Small intestine (tissue), 7 donors: ENCODE results near the gene HEXIM2. TPM values are rescaled to one million over a fixed set of nuclear protein-coding genes. Genes with fewer than 3 reads are reported as not detected.

Source experiments
- DNase-seq, 2 donors: peaks; one replicate each; pipeline versions ENCODE4 v3.0.0 to v3.0.0-alpha.2; 2013
- FAIRE-seq: peaks from 2 replicates; lab custom pipeline; 2012; peaks lifted over from hg19 to GRCh38; lab: Jason Lieb, UNC
- H3K27ac ChIP-seq, 3 donors: one replicate each; pipeline ENCODE4 v1.5.1; 2013; ENCODE audit warnings: low read length in 2 of 3, mild to moderate bottlenecking in 2 of 3, control low read depth in 1 of 3, inconsistent platforms in 1 of 3, low read depth in 1 of 3, moderate library complexity in 1 of 3
- H3K27me3 ChIP-seq, 3 donors: one replicate each; pipeline ENCODE4 v1.6.1; 2013; ENCODE audit warnings: low read length in 3 of 3, inconsistent platforms in 1 of 3; ENCODE audit not compliant: control insufficient read depth in 3 of 3, insufficient read depth in 3 of 3
- H3K36me3 ChIP-seq, 3 donors: one replicate each; pipeline ENCODE4 v1.6.1; 2013; ENCODE audit warnings: low read length in 3 of 3, inconsistent platforms in 1 of 3, low read depth in 1 of 3, mild to moderate bottlenecking in 1 of 3, moderate library complexity in 1 of 3; ENCODE audit not compliant: control insufficient read depth in 3 of 3, insufficient read depth in 2 of 3
- H3K4me1 ChIP-seq, 3 donors: one replicate each; pipeline ENCODE4 v1.6.1; 2013; ENCODE audit warnings: low read length in 2 of 3, inconsistent platforms in 1 of 3, low read depth in 1 of 3, mild to moderate bottlenecking in 1 of 3, moderate library complexity in 1 of 3; ENCODE audit not compliant: control insufficient read depth in 3 of 3, insufficient read depth in 2 of 3
- H3K4me3 ChIP-seq, 3 donors: one replicate each; pipeline ENCODE4 v1.5.1; 2013; ENCODE audit warnings: low read length in 3 of 3, control low read depth in 1 of 3, inconsistent platforms in 1 of 3, low read depth in 1 of 3, mild to moderate bottlenecking in 1 of 3, moderate library complexity in 1 of 3
- H3K9me3 ChIP-seq, 2 donors: one replicate each; pipeline ENCODE4 v1.6.1; 2013; ENCODE audit warnings: low read depth in 1 of 2, low read length in 1 of 2; ENCODE audit not compliant: control insufficient read depth in 2 of 2, insufficient read depth in 1 of 2
- WGBS, 3 donors: extraction: QIAGEN DNeasy Blood & Tissue Kit; methylation state at CpG; one replicate each; pipeline ENCODE4 v1.1.7; 2013; 5-methylcytosine and 5-hydroxymethylcytosine counted together
- polyA plus RNA-seq, 4 donors: library from polyadenylated mRNA; stranded (reverse) in 3 of 4; unstranded in 1 of 4; fragments of 200-250 nt in 3 of 4; fragments of 120-200 nt in 1 of 4; gene quantifications; one replicate each; pipeline versions ENCODE4 v1.2.1 to v1.2.3, GENCODE V29; 2013
- donor health status: healthy with polysubstance abuse.
- donor health status: control.
- donor health status: control.
- donor health status: Bipolar disorder and iron deficiency.
- donor health status: healthy.

HEXIM2 gene
- polyA plus RNA-seq, 4 donors: 11.2 to 13.3 (median 12.1) TPM

DNA sequence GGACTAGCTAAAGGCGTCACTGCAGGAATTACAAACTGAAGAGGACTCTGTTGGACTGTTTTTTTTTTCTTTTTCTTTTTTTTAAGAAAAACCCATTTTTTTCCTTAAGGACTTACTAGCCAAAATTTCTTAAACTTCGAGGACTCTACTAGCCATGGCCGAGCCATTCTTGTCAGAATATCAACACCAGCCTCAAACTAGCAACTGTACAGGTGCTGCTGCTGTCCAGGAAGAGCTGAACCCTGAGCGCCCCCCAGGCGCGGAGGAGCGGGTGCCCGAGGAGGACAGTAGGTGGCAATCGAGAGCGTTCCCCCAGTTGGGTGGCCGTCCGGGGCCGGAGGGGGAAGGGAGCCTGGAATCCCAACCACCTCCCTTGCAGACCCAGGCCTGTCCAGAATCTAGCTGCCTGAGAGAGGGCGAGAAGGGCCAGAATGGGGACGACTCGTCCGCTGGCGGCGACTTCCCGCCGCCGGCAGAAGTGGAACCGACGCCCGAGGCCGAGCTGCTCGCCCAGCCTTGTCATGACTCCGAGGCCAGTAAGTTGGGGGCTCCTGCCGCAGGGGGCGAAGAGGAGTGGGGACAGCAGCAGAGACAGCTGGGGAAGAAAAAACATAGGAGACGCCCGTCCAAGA lies 12.5 kb upstream of the HEXIM2 start:
- H3K36me3 ChIP-seq: peaks cover 0 to 6% (median 0%) of the 10 kb centered on the region in 3 donors
- no peak for FAIRE-seq
- H3K27me3 ChIP-seq: no peaks in the 10 kb centered on the region
- no peaks in the 10 kb centered on the region for H3K9me3 ChIP-seq
- H3K4me1 ChIP-seq: peaks cover 3 to 38% (median 10%) of the 10 kb centered on the region in 3 donors
- 0 to 1% (median 0%) methylated on average over 31 to 32 of the region's 32 CpGs for WGBS, 3 donors
- peak overlapping the region; percentile 90 to 99 (median 95) for H3K27ac ChIP-seq
- H3K4me3 ChIP-seq: peak overlapping the region; percentile 75 to 85 (median 77)
- DNase-seq: peak; percentile 84 to 94

- no peak for FAIRE-seq
- peak; percentile 77 to 87 for DNase-seq
- peaks cover 0 to 6% (median 0%) of the 10 kb centered on the region in 3 donors for H3K36me3 ChIP-seq
- peak overlapping the region; percentile 75 to 85 (median 77) for H3K4me3 ChIP-seq
- WGBS, 3 donors: 1% methylated on average over 56 of the region's 56 CpGs
- H3K9me3 ChIP-seq: no peaks in the 10 kb centered on the region
- H3K27ac ChIP-seq: peak overlapping the region; percentile 90 to 99 (median 95)
- no peaks in the 10 kb centered on the region for H3K27me3 ChIP-seq
- peaks cover 3 to 32% (median 10%) of the 10 kb centered on the region in 3 donors for H3K4me1 ChIP-seq
Measured at GRCh38 chr17:45149669-45150664, 11.7 kb upstream of the HEXIM2 start.

- peak in 1 of 2 donors; percentile 13 for DNase-seq
- peak overlapping the region in 2 of 3 donors; percentile 38 to 77 for H3K4me3 ChIP-seq
Measured at GRCh38 chr17:45150911-45151809, 10.5 kb upstream of the HEXIM2 start.

GRCh38 chr17:45155029-45155428 lies 6.6 kb upstream of the HEXIM2 start:
- H3K4me3 ChIP-seq: no peak overlapping the region
- no peak overlapping the region for H3K27ac ChIP-seq
- FAIRE-seq: no peak
- no peaks in the 10 kb centered on the region for H3K9me3 ChIP-seq
- no peak for DNase-seq
- WGBS, 3 donors: 83 to 91% (median 86%) methylated on average over 4 of the region's 4 CpGs
- H3K36me3 ChIP-seq: peaks cover 0 to 10% (median 0%) of the 10 kb centered on the region in 3 donors
- H3K27me3 ChIP-seq: no peaks in the 10 kb centered on the region
- peaks cover 6 to 41% (median 12%) of the 10 kb centered on the region in 3 donors for H3K4me1 ChIP-seq

More at GRCh38 chr17:45150911-45151809, 10.5 kb upstream of the HEXIM2 start:
- H3K27ac ChIP-seq: peak overlapping the region in 2 of 3 donors; percentile 60 to 99
- 33 to 38% (median 34%) methylated on average over 8 of the region's 8 CpGs for WGBS, 3 donors
- H3K27me3 ChIP-seq: no peaks in the 10 kb centered on the region
- no peaks in the 10 kb centered on the region for H3K9me3 ChIP-seq
- peaks cover 0 to 6% (median 0%) of the 10 kb centered on the region in 3 donors for H3K36me3 ChIP-seq
- no peak for FAIRE-seq
- H3K4me1 ChIP-seq: peaks cover 3 to 29% (median 10%) of the 10 kb centered on the region in 3 donors

DNA sequence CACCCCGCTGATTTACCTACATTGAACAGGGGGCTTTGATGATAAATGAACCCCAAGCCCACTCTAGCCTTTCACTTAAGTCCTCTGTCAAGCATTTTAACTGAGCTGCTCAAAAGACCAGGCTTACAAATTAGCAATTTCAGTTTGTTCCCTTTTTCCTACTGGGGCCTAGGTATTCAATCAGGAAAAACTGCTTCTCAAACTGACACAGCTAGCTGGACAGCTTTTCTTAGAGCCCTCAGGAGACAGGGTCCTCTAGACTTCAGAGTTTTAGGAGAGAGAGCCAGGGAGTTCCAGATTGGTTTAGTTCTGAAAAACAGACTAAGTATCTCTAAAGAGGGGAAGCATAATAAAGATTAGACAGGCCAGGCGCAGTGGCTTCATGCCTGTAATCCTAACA lies 6.2 kb upstream of the HEXIM2 start:
- H3K27ac ChIP-seq: no peak overlapping the region
- no peak for DNase-seq
- H3K4me3 ChIP-seq: no peak overlapping the region
- H3K36me3 ChIP-seq: peaks cover 0 to 10% (median 0%) of the 10 kb centered on the region in 3 donors
- 92 to 98% (median 97%) methylated on average over 2 of the region's 2 CpGs for WGBS, 3 donors
- no peaks in the 10 kb centered on the region for H3K9me3 ChIP-seq
- H3K4me1 ChIP-seq: peaks cover 6 to 41% (median 12%) of the 10 kb centered on the region in 3 donors
- FAIRE-seq: no peak
- no peaks in the 10 kb centered on the region for H3K27me3 ChIP-seq

DNA sequence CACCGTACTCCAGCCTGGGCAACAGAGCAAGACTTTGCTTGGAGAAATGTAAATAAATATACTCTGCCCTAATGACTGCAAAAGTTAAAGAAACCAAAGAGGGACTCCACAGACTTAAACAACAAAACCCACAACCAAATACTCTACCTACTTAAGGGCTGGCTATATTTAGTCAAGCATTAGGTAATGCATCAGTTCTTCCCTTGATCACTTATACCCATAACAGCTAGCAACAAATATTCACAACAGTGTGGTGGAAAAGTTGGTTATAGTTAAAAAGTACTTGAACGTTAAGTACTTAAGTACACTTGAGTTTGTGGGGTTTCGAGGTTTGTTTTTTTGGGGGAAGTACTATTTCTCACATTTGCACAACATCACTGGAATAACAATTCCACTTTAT lies 5.4 kb upstream of the HEXIM2 start:
- H3K36me3 ChIP-seq: peaks cover 0 to 10% (median 0%) of the 10 kb centered on the region in 3 donors
- no peak overlapping the region for H3K4me3 ChIP-seq
- H3K27ac ChIP-seq: no peak overlapping the region
- H3K4me1 ChIP-seq: peaks cover 5 to 36% (median 8%) of the 10 kb centered on the region in 3 donors
- FAIRE-seq (no peak), DNase-seq (no peak)
- no peaks in the 10 kb centered on the region for H3K9me3 ChIP-seq
- H3K27me3 ChIP-seq: no peaks in the 10 kb centered on the region
- 78 to 95% (median 82%) methylated on average over 3 of the region's 3 CpGs for WGBS, 3 donors

- H3K27ac ChIP-seq: peak overlapping the region; percentile 97 to 100 (median 97)
- no peaks in the 10 kb centered on the region for H3K9me3 ChIP-seq
- peaks cover 0 to 21% (median 0%) of the 10 kb centered on the region in 3 donors for H3K36me3 ChIP-seq
- no peak for FAIRE-seq
- H3K4me1 ChIP-seq: peaks cover 2 to 35% (median 5%) of the 10 kb centered on the region in 3 donors
- peak overlapping the region; percentile 84 to 99 (median 88) for H3K4me3 ChIP-seq
- H3K27me3 ChIP-seq: no peaks in the 10 kb centered on the region
- DNase-seq: peak; percentile 58 to 90
- WGBS, 3 donors: 0% methylated on average over 45 to 48 of the region's 48 CpGs
Measured at GRCh38 chr17:45160447-45161287, 1.0 kb upstream of the HEXIM2 start.
